Stimulated activated CD4-positive, alpha-beta T cell treated with anti-CD3 and anti-CD28 coated beads, Interleukin-15, amount 100 ng/mL, for 1 hour (primary cell): ENCODE results near the gene SNN.

ENCODE experiments used
- DNase-seq, 2 donors: peaks; one replicate each; pipeline ENCODE4 v3.0.0-alpha.2; 2020; ENCODE audit warnings: low read depth in 1 of 2, low spot score in 1 of 2

SNN gene

GRCh38 chr16:11667824-11668622 is at the start of gene SNN:
Gene SNN, plus strand, starts transcription at chr16:11668455. Its CDS starts 7,605 bp downstream, at chr16:11676060.
- DNase-seq, result peak; percentile 73 to 87

- no peak for DNase-seq
These were observed 48.9 kb upstream of the SNN start for GRCh38 chr16:11619327-11619851.

GRCh38 chr16:11620243-11621003 is 47.8 kb upstream of the SNN start:
- DNase-seq, result no peak

- no peak for DNase-seq
These were observed 46.7 kb upstream of the SNN start for GRCh38 chr16:11621539-11621919.

GRCh38 chr16:11621920-11622651 is 46.2 kb upstream of the SNN start:
- DNase-seq, result peak in 1 of 2 donors; percentile 17

GRCh38 chr16:11624205-11624604 is 44.0 kb upstream of the SNN start:
- DNase-seq, result no peak

GRCh38 chr16:11624636-11625607 is 43.3 kb upstream of the SNN start:
- DNase-seq, result no peak

- DNase-seq, result no peak
These were observed 42.5 kb upstream of the SNN start for GRCh38 chr16:11625769-11626168.

GRCh38 chr16:11626657-11627291 is 41.5 kb upstream of the SNN start:
- DNase-seq, result no peak

- DNase-seq, result no peak
These were observed 41.0 kb upstream of the SNN start for GRCh38 chr16:11627292-11627663.

- no peak for DNase-seq
These were observed 40.3 kb upstream of the SNN start for GRCh38 chr16:11627822-11628457.

GRCh38 chr16:11629071-11630030 is 38.9 kb upstream of the SNN start:
- no peak for DNase-seq

- DNase-seq, result no peak
These were observed 38.0 kb upstream of the SNN start for GRCh38 chr16:11630046-11630767.

GRCh38 chr16:11630768-11631056 is 37.5 kb upstream of the SNN start:
- DNase-seq, result no peak

- DNase-seq, result no peak
These were observed 37.0 kb upstream of the SNN start for GRCh38 chr16:11631214-11631613.

- no peak for DNase-seq
These were observed 35.8 kb upstream of the SNN start for GRCh38 chr16:11632455-11632939.

- no peak for DNase-seq
These were observed 35.1 kb upstream of the SNN start for GRCh38 chr16:11633113-11633512.

GRCh38 chr16:11634312-11634711 is 33.9 kb upstream of the SNN start:
- DNase-seq, result no peak
